ENCODE results near the gene OGDHL. TPM values are rescaled to one million over a fixed set of nuclear protein-coding genes. Genes with fewer than 3 reads are reported as not detected.
A peak's percentile ranks its signal among the peaks of the same experiment; 100 is the strongest.

OGDHL gene
- total RNA-seq (2022) (21.4 and 23.9 TPM in 2 replicates), Bru-seq, nascent RNA (percentile 55 among the genes with signal in this experiment), BruChase-seq, experiment 1, labeled RNA remaining after a 2-hour chase (percentile 54 among the genes with signal in this experiment), BruChase-seq, experiment 2, labeled RNA remaining after a 6-hour chase (percentile 55 among the genes with signal in this experiment)
- long read RNA-seq, transcript OGDHL-201 (23 exons, 3,704 nt) = major isoform, 7 of 22 reads
- long read RNA-seq, partial matches to known transcripts = 6 of 22 reads
- long read RNA-seq, other reads (novel, unspliced or antisense) = 9 of 22 reads

DNA sequence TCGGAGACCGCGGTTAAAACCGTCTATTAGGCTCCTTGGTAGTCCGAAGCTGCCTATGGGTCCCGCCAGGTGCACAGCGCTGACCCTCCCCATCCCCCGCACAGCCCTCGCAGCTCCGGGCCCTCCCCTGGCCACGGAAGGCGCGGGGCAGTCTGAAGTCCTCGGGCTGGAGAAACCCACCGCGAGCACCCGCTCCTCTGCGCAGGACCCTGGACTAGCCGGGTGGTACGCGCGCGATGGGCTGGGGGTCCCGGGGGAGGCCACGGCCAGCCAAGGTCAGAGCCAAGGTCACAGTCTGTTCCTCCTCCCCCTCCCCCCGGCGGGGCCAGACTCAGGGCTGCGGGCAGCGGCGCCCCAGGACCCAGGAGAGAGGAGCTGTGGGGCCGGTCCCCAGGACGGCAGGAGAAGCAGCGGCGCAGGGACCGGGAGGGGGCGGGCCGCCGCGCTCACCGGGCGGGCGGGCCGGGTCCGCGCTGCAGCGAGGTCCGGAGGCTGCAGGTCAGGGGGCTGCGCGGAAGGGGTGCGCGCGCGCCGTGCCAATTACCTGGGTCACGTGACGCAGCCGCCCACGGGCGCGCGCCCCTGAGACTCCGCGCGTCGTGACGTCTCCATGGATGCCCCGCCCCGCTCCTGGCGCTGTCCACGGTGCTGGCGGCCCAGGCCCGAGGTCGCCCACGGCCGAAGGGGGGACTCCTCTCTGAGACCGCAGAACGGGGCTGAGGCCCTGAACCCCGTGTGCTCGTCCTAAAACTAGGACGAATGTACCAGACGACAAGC lies at the start of gene OGDHL:
Gene OGDHL, minus strand, starts transcription at position 535 of the 777 bp plus-strand sequence. CDS start 3,731 bp downstream, outside the sequence.
- Mint-ChIP-seq H3K4me3 (ENCODE audit: unreplicated experiment) (peak within 1 kb of the TSS; percentile 75), H3K4me1 (ENCODE audit: low read depth, unreplicated experiment) (peaks cover 8% of the 10 kb centered on the region), H3K9me3 (ENCODE audit: unreplicated experiment) (peaks cover 8% of the 10 kb centered on the region), H3K36me3 (ENCODE audit: insufficient read depth, unreplicated experiment) (peaks cover 18% of the 10 kb centered on the region), H3K27ac (ENCODE audit: unreplicated experiment) (no peak within 1 kb of the TSS), H3K27me3 (ENCODE audit: insufficient read depth, unreplicated experiment) (peaks cover 3% of the 10 kb centered on the region)
- TF ChIP-seq, protein P1, sequence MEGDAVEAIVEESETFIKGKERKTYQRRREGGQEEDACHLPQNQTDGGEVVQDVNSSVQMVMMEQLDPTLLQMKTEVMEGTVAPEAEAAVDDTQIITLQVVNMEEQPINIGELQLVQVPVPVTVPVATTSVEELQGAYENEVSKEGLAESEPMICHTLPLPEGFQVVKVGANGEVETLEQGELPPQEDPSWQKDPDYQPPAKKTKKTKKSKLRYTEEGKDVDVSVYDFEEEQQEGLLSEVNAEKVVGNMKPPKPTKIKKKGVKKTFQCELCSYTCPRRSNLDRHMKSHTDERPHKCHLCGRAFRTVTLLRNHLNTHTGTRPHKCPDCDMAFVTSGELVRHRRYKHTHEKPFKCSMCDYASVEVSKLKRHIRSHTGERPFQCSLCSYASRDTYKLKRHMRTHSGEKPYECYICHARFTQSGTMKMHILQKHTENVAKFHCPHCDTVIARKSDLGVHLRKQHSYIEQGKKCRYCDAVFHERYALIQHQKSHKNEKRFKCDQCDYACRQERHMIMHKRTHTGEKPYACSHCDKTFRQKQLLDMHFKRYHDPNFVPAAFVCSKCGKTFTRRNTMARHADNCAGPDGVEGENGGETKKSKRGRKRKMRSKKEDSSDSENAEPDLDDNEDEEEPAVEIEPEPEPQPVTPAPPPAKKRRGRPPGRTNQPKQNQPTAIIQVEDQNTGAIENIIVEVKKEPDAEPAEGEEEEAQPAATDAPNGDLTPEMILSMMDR (IDR thresholded peaks at IDR 0.05; ENCODE audit: insufficient read depth in 1 of 2, low read depth in 1 of 2, low read length in 1 of 2, severe bottlenecking in 1 of 2, unreplicated experiment in 1 of 2) = no peak
- POLR2A ChIA-PET = no interaction called here
- CTCF ChIA-PET = interaction anchor here (0.5 kb wide), 1 partner anchor 73 kb away, joined by 9 read pairs; no protein-coding TSS in a partner anchor
- H3K36me3 ChIP-seq (ENCODE audit: control insufficient read depth, insufficient read depth, low read length) = no peaks in the 10 kb centered on the region
- peaks cover 4% of the 10 kb centered on the region; the same call in 1 of the 2 replicates for H3K9me3 ChIP-seq
- no peaks in the 10 kb centered on the region for H3K27me3 ChIP-seq (replicated peaks; ENCODE audit: control insufficient read depth, insufficient read depth, low read length)
- BruUV-seq (replicated peaks) = no TSS peak
- DNase-seq = peak; percentile 90 to 96
- H3K4me3 ChIP-seq (ENCODE audit: low read depth, low read length) = peak within 1 kb of the TSS; percentile 84
- intact Hi-C loops (cut with micrococcal nuclease; ENCODE audit: unreplicated experiment) = loop anchor here (1.0 to 2.0 kb wide), 4 partner anchors 27 to 168 kb away; no protein-coding TSS in a partner anchor
- 0 out of 2 replicates have a peak, but pooled peaks cover 7% of the 10 kb centered on the region for H3K4me1 ChIP-seq

DNA sequence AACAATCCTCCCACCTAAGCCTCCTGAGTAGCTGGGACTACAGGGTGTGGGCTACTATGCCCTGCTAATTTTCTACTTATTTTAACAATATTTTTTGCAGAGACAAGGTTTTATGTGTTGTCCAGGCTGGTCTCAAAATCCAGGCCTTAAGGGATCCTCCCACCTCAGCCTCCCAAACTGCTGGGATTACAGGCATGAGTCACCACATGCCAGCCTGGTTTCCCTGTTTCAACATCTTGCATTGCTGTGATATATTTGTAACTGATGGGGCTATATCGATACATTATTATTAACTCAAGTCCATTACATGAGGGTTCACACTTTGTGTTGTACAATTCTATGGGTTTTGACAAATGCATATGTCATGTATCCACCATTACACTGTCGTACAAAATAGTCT lies 41.9 kb upstream of the OGDHL start:
- intact Hi-C loops (cut with micrococcal nuclease; ENCODE audit: unreplicated experiment) = no loop called here
- BruUV-seq (replicated peaks) = no TSS peak
- Mint-ChIP-seq H3K36me3 (ENCODE audit: insufficient read depth, unreplicated experiment) (no peaks in the 10 kb centered on the region), H3K9me3 (ENCODE audit: unreplicated experiment) (peaks cover 9% of the 10 kb centered on the region), H3K4me3 (ENCODE audit: unreplicated experiment) (no peak overlapping the region), H3K27me3 (ENCODE audit: insufficient read depth, unreplicated experiment) (no peaks in the 10 kb centered on the region), H3K27ac (ENCODE audit: unreplicated experiment) (no peak overlapping the region), H3K4me1 (ENCODE audit: low read depth, unreplicated experiment) (no peaks in the 10 kb centered on the region)
- TF ChIP-seq, protein P1 (IDR thresholded peaks at IDR 0.05; ENCODE audit: insufficient read depth in 1 of 2, low read depth in 1 of 2, low read length in 1 of 2, severe bottlenecking in 1 of 2, unreplicated experiment in 1 of 2) = no peak
- no peak for DNase-seq
- no peaks in the 10 kb centered on the region for H3K4me1 ChIP-seq
- POLR2A ChIA-PET = no interaction called here
- CTCF ChIA-PET = interaction anchor here (0.7 kb wide), 1 partner anchor 56 kb away, joined by 9 read pairs; no protein-coding TSS in a partner anchor
- peaks cover 9% of the 10 kb centered on the region; the same call in 1 of the 2 replicates for H3K9me3 ChIP-seq
- no peaks in the 10 kb centered on the region for H3K27me3 ChIP-seq (replicated peaks; ENCODE audit: control insufficient read depth, insufficient read depth, low read length)
- no peaks in the 10 kb centered on the region for H3K36me3 ChIP-seq (ENCODE audit: control insufficient read depth, insufficient read depth, low read length)
- H3K4me3 ChIP-seq (ENCODE audit: low read depth, low read length) = no peak overlapping the region

GRCh38 chr10:49798275-49798674 lies 36.2 kb upstream of the OGDHL start:
- Mint-ChIP-seq H3K27me3 (ENCODE audit: insufficient read depth, unreplicated experiment) (no peaks in the 10 kb centered on the region), H3K36me3 (ENCODE audit: insufficient read depth, unreplicated experiment) (no peaks in the 10 kb centered on the region), H3K27ac (ENCODE audit: unreplicated experiment) (no peak overlapping the region), H3K9me3 (ENCODE audit: unreplicated experiment) (no peaks in the 10 kb centered on the region), H3K4me3 (ENCODE audit: unreplicated experiment) (no peak overlapping the region), H3K4me1 (ENCODE audit: low read depth, unreplicated experiment) (no peaks in the 10 kb centered on the region)
- Histone ChIP-seq H3K36me3 (ENCODE audit: control insufficient read depth, insufficient read depth, low read length) (no peaks in the 10 kb centered on the region), H3K27me3 (replicated peaks; ENCODE audit: control insufficient read depth, insufficient read depth, low read length) (no peaks in the 10 kb centered on the region), H3K4me3 (ENCODE audit: low read depth, low read length) (no peak overlapping the region), H3K4me1 (peaks cover 2% of the 10 kb centered on the region; the same call in 1 of the 2 replicates), H3K9me3 (no peaks in the 10 kb centered on the region)
- intact Hi-C loops (cut with micrococcal nuclease; ENCODE audit: unreplicated experiment) = no loop called here
- POLR2A ChIA-PET = no interaction called here
- DNase-seq = no peak
- no TSS peak for BruUV-seq (replicated peaks)
- TF ChIP-seq, protein P1 (IDR thresholded peaks at IDR 0.05; ENCODE audit: insufficient read depth in 1 of 2, low read depth in 1 of 2, low read length in 1 of 2, severe bottlenecking in 1 of 2, unreplicated experiment in 1 of 2) = no peak
- CTCF ChIA-PET = no interaction called here
